HG03095 (cell line): ENCODE measurements around the gene DR1.
"Not testable (repeated sequence)": the region's sequence is repeated elsewhere in the genome, so short reads cannot be mapped to it uniquely, and the experiment has no call there.

ENCODE experiments used
- ATAC-seq: cut with Tn5 transposase; IDR thresholded peaks from one replicate; pipeline ENCODE4 v1.9.1; 2021; ENCODE audit warnings: moderate library complexity; ENCODE audit not compliant: unreplicated experiment

Gene DR1

DNA sequence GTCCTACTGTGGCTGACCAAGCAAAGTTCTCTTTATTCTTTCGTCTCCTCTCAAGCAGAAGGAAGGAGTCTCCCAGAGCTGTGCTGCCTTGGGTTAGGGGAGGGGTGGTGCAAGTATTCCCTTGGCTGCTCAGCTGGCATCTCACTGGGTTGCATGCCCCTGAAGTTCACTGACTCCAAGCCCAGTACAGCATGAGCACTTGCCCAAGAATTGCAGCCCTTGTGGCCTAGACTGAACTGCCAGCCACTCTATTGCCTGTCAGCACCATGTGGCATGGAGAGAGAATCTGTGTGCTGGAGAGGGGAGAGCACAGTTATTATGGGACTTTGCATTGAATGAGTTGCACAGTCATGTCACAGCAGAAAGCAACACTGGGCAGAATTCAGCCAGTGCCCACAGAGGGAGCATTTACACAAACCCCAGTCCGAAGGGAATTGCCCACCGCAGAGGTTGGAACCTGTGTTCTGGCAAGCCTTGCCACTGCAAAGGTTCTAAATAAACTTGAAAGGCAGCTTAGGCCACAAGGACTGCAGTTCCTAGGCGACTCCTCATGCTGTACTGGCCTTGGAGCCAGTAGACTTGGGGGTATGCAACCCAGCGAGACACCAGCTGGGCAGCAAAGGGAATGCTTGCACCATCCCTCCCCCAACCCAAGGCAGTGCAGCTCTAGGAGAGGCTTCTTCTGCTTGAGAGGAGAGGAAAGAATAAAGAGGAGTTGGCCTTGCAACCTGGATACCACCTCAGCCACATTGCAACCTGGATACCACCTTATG, 28.8 kb downstream of the DR1 start:
- ATAC-seq = no peak

DNA sequence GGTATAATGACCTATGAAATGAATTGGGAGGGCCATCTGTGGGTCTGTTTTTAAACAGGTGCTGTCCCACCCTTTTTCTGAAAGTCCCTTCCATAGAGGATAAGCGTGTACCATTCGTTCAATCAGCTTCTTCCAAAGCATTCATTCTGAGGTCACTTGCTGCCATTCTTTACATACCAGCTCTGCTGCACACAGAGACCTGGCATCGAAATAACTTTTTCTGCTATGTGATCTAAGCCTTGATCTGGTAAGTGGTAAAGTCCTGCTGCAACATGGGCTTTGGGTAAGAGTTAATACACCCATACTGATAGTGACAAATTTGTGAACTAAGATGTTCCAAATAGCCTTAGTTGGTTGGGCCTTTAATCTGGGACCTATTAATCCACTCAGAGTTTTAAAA, 38.9 kb downstream of the DR1 start:
- ATAC-seq = no peak

DNA sequence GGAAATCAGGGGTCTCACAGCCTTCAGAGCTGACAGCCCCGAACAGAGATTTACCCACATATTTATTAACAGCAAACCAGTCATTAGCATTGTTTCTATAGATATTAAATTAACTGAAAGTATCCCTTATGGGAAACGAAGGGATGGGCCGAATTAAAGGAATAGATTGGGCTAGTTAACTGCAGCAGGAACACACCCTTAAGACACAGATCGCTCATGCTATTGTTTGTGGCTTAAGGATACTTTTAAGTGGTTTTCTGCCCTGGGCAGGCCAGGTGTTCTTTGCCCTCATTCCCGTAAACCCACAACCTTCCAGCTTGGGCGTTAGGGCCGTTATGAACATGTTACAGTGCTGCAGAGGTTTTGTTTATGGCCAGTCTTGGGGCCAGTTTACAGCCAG, 40.6 kb downstream of the DR1 start:
- not testable (repeated sequence) for ATAC-seq

DNA sequence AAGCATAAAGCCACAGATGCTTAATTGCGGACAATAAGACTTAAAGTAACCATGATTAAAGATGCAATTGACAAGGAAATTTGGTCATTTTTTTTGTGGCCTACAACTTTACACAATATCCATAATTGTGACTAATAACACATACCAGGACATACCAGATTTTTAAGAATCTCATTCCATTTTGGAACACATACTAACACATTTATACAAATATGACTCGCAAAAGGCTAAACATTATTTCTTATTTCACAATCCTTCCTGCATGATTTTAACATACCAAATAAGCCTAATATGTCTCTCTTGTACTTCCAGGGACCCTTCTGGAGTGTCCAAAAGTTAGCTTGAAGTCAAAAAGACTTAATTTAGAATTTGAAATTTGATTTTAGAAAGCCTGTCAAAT, 48.8 kb downstream of the DR1 start:
- ATAC-seq = no peak

DNA sequence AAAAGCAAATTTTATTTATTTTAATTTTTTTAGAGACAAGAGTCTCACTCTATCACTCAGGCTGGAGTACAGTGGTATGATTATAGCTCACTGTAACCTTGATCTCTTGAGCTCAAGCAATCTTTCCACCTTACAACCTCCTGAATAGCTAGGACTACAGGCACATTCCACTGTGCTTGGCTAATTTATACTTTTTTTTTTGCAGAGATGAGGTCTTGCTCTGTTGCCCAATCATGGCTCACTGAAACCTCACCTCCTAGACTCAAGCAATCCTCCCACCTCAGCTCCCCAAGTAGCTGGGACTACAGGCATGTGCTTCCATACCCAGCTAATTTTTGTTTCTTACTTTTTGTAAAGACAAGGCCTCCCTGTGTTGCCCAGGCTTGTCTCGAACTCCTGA, 49.5 kb downstream of the DR1 start:
- no peak for ATAC-seq

DNA sequence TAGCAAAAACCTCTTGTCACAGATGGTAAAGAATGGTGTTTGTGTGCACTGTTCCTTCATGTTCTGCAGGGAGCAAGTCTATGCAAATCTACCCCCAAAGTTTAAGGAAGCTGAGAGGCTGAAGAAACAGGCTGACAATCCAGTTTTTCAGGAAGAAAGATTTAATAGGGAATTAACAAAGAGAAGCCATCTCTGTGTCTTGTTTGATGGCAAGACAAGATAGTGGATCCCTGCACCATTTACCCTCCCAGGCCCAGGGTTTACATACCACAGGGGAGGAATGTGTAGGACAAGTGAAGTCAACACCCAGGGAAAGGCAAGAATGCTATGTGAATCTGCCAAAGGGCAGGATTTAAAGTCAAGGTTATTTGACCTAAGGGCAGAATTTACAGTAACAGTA, 54.1 kb downstream of the DR1 start:
- ATAC-seq = no peak

DNA sequence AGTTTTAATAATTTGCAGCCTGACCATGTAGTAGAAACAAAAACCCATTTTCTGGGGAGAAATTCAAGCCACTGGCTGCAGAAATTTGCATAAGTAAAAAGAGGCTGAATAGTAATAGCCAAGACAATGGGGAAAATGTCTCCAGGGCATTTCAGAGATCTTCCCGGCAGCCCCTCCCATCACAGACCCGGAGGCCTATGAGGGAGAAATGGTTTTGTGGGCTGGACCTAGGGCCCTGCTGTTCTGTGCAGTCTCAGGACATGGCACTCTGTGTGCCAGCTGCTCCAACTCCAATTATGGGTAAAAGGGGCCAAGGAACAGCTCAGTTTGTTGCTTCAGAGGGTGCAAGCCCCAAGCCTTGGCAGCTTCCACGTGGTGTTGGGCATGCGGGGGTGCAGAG, 62.5 kb downstream of the DR1 start:
- no peak for ATAC-seq

DNA sequence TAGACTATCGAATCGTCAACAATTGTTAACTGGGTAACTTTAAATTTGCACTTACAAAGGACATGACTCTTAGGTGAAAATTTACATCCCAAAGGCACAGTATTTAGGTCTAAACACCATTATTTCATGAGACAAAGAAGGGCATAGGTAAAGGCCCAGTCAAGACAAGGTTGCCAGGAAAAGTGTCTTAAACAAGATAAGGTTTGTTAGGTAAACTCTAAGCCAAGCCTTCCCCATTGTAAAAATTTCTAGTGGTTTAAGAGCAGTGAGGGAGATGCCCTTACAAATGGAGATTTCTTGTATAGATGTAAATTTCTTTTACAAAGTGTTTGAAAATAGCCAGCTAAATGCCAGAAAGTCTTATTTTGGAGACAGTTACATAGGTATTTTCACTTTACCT, 65.3 kb downstream of the DR1 start:
- no peak for ATAC-seq

DNA sequence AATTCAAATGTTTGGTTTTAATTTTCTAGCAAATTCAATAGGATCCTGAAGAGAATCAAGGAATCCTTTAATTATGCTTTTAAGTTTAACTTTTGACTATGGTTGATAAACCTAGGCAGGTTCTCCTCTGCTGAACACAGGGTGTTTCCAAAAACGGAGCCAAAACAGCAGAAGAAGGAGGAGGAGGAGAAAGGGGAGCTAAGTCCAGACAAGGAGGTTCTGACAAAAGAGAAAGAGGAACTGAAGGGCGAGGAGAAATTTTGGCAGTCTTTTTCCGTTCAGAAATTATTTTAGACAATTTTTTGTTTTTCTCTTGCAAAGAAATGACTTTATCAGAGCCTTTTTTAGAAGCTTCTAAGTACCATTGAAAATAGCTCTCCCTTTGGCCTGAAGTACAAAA, 69.0 kb downstream of the DR1 start:
- ATAC-seq = no peak

DNA sequence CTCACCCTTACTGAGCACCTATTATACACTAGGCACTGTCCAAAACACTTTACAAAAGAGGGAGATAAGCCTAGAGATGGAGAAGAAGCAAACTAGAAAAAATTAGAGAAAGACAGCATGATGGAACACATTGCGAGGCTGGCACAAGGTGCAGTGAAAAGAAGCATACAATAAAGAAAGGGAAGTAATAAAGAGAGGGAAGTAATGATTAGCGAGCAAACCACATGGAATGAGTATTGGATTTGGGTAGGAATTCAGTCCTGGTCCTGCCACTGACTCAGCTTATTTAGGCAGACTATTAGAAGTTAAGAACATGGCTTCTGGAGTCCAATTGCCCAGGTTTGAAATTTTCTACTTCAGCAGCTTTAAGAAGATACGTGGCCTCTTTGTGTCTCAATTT, 69.6 kb downstream of the DR1 start:
- no peak for ATAC-seq

DNA sequence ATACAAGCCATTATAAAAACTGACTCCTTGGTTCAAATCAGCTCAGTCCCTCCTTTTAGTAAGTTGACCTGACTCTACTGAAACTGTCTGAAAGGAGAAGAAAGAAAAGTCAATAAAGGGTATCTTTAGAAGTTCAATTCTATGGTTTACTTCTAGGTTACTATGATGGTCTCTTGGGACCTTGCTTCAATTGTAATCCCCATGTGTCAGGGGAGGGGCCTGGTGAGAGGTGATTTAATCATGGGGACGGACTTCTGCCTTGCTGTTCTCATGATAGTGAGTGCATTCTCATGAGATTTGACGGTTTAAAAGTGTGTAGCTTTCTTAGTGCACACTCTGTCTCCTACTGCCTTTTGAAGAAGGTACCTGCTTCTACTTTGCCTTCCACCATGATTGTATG, 70.5 kb downstream of the DR1 start:
- ATAC-seq = no peak
